Natural killer cell (primary cell): ENCODE measurements around the gene MCM3AP. TPM values are rescaled to one million over a fixed set of nuclear protein-coding genes. Genes with fewer than 3 reads are reported as not detected.

Experiments used
- ATAC-seq, 3 donors: fragments of 150-1000 bp in 2 of 3; fragments of 200-7000 bp in 1 of 3; cut with Tn5 transposase; 1 replicate in 1 of 3; 2 replicates in 2 of 3; pipeline ENCODE4 v1.10.0; 2021; ENCODE audit warnings: mild to moderate bottlenecking in 2 of 3, moderate library complexity in 2 of 3
- DNase-seq, 2 donors: peaks; one replicate each; pipeline versions ENCODE4 v3.0.0 to v3.0.0-alpha.2; 2013 to 2021; ENCODE audit warnings: mixed read lengths in 1 of 2
- H3K27ac ChIP-seq: one replicate; pipeline ENCODE4 v1.5.1; 2013; ENCODE audit warnings: mild to moderate bottlenecking, low read length
- H3K27me3 ChIP-seq: one replicate; pipeline ENCODE4 v1.6.1; 2013; ENCODE audit warnings: low read length; ENCODE audit not compliant: control insufficient read depth, insufficient read depth
- H3K36me3 ChIP-seq: one replicate; pipeline ENCODE4 v1.6.1; 2013; ENCODE audit warnings: low read length; ENCODE audit not compliant: control insufficient read depth, insufficient read depth
- H3K4me1 ChIP-seq: one replicate; pipeline ENCODE4 v1.6.1; 2013; ENCODE audit warnings: low read length; ENCODE audit not compliant: control insufficient read depth, insufficient read depth
- H3K4me3 ChIP-seq: one replicate; pipeline ENCODE4 v1.5.1; 2013; ENCODE audit warnings: low read length
- H3K9me3 ChIP-seq: one replicate; pipeline ENCODE4 v1.6.1; 2013; ENCODE audit warnings: low read length; ENCODE audit not compliant: control insufficient read depth, insufficient read depth
- H3K27ac Mint-ChIP-seq, 2 donors: one replicate each; pipeline ENCODE4 v1.8.0; 2022; ENCODE audit warnings: mild to moderate bottlenecking in 2 of 2, mixed read lengths in 2 of 2, moderate library complexity in 1 of 2
- H3K27me3 Mint-ChIP-seq, 2 donors: one replicate each; pipeline ENCODE4 v1.8.0; 2022; ENCODE audit warnings: low read depth in 2 of 2, mixed read lengths in 2 of 2
- H3K36me3 Mint-ChIP-seq: one replicate; pipeline ENCODE4 v1.8.0; 2022; ENCODE audit warnings: mixed read lengths
- H3K4me1 Mint-ChIP-seq, 2 donors: one replicate each; pipeline ENCODE4 v1.8.0; 2022; ENCODE audit warnings: mixed read lengths in 2 of 2
- H3K4me3 Mint-ChIP-seq: one replicate; pipeline ENCODE4 v1.8.0; 2022; ENCODE audit warnings: mild to moderate bottlenecking, moderate library complexity, mixed read lengths
- H3K9me3 Mint-ChIP-seq, 2 donors: one replicate each; pipeline ENCODE4 v1.8.0; 2022; ENCODE audit warnings: mixed read lengths in 2 of 2
- CTCF ChIP-seq: fragments of 200-600 bp; IDR thresholded peaks from one replicate; pipeline ENCODE4 v1.8.0; 2022; ENCODE audit warnings: antibody characterized with exemption
- WGBS: methylation state at CpG from one replicate; pipeline ENCODE4 v1.1.7; 2013; ENCODE audit warnings: missing lambda C conversion rate; ENCODE audit not compliant: insufficient coverage; 5-methylcytosine and 5-hydroxymethylcytosine counted together
- intact Hi-C: fragments of 100-400 bp; cut with micrococcal nuclease; formaldehyde crosslinking; loops from one replicate; pipeline ENCODE4 v1.14.2; 2022
- total RNA-seq, 4 donors: library from RNA; stranded (reverse); fragments of 120-200 nt in 1 of 4; gene quantifications; one replicate each; pipeline versions ENCODE4 v1.2.3 to v1.2.4, GENCODE V29; 2013 to 2022

MCM3AP gene
- total RNA-seq, 3 donors from 2014 or later (not counting 1 experiment from before 2014, with no cell fraction given), result 143 to 172 (median 159) TPM

DNA sequence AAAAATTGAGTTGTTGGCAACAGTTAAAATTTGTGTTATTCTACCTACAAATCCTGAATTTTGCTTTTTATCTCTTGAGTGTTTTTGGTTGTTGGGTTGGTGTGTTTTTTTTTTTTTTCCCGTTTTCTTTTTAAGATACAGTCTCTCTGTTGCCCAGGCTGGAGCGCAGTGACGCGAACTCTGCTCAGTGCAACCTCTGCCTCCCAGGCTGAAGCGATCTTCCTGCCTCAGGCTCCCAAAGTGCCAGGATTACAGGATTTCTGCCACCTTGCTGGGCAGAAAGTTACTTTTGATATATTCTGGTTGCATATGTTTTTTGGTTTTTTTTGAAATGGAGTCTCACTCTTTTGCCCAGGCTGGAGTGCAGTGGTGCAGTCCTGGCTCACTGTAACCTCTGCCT lies 42.7 kb upstream of the MCM3AP start:
- no peaks in the 10 kb centered on the region for H3K9me3 ChIP-seq
- intact Hi-C loops, result loop anchor here (10.0 kb wide), 1 partner anchor 127 kb away; the partner anchor contains the start of gene DIP2A
- peaks cover 9% of the 10 kb centered on the region for H3K4me1 ChIP-seq
- no peak overlapping the region for H3K4me3 ChIP-seq
- Mint-ChIP-seq H3K27ac (no peak overlapping the region), H3K4me1 (peaks cover 14 to 21% of the 10 kb centered on the region in 2 donors), H3K4me3 (no peak overlapping the region), H3K9me3 (no peaks in the 10 kb centered on the region), H3K36me3 (no peaks in the 10 kb centered on the region), H3K27me3 (no peaks in the 10 kb centered on the region)
- WGBS, result 87% methylated on average over 5 of the region's 5 CpGs
- no peaks in the 10 kb centered on the region for H3K27me3 ChIP-seq
- DNase-seq, result no peak
- no peak for ATAC-seq
- TF ChIP-seq CTCF, result no peak
- peaks cover 9% of the 10 kb centered on the region for H3K36me3 ChIP-seq
- H3K27ac ChIP-seq, result no peak overlapping the region

- 99% methylated on average over 4 of the region's 4 CpGs for WGBS
- Histone ChIP-seq H3K27me3 (no peaks in the 10 kb centered on the region), H3K36me3 (peaks cover 9% of the 10 kb centered on the region), H3K4me1 (peaks cover 14% of the 10 kb centered on the region), H3K9me3 (no peaks in the 10 kb centered on the region), H3K27ac (no peak overlapping the region), H3K4me3 (no peak overlapping the region)
- DNase-seq (no peak), ATAC-seq (no peak)
- no peak overlapping the region for H3K4me3 Mint-ChIP-seq
- no peak for TF ChIP-seq CTCF
- no peak overlapping the region for H3K27ac Mint-ChIP-seq
- no peaks in the 10 kb centered on the region for H3K9me3 Mint-ChIP-seq
- H3K36me3 Mint-ChIP-seq, result no peaks in the 10 kb centered on the region
- H3K4me1 Mint-ChIP-seq, result peaks cover 17 to 24% of the 10 kb centered on the region in 2 donors
- H3K27me3 Mint-ChIP-seq, result no peaks in the 10 kb centered on the region
- intact Hi-C loops, result loop anchor here (10.0 kb wide), 1 partner anchor 127 kb away; the partner anchor contains the start of gene DIP2A
These were observed 42.3 kb upstream of the MCM3AP start for GRCh38 chr21:46327711-46328110.

DNA sequence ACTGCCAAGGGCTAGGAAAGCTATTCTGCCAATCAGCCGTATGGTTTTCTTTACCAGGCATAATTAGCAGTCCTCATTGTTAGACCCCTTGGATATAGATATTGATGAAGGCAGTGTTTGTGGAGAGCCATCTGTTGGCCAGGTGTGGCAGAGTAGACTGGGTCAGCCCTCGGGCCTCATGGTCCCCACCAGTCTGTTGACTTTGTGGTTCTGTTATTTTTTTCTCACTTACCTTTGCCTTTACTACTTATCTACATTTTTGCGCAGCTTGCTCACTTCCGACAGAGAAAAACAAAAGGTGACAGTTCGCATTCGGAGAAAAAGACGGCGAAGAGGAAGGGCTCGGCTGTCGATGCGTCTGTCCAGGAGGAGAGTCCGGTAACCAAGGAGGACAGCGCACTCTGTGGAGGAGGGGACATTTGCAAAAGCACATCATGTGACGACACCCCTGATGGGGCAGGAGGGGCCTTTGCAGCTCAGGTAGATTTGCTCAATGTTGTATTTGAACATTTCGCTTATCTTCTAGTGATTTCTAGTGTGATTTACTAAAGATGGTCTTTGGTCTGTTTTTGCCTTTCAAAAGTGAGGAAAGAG lies 40.8 kb upstream of the MCM3AP start:
- H3K4me1 Mint-ChIP-seq, result peaks cover 24 to 27% of the 10 kb centered on the region in 2 donors
- 96% methylated on average over 15 of the region's 15 CpGs for WGBS
- peaks cover 8% of the 10 kb centered on the region for H3K36me3 ChIP-seq
- intact Hi-C loops, result loop anchor here (10.0 kb wide), 1 partner anchor 129 kb away; the partner anchor contains the start of gene DIP2A
- no peaks in the 10 kb centered on the region for H3K36me3 Mint-ChIP-seq
- no peak overlapping the region for H3K4me3 ChIP-seq
- no peak for ATAC-seq
- no peaks in the 10 kb centered on the region for H3K9me3 Mint-ChIP-seq
- H3K9me3 ChIP-seq, result no peaks in the 10 kb centered on the region
- no peaks in the 10 kb centered on the region for H3K27me3 Mint-ChIP-seq
- H3K27ac Mint-ChIP-seq, result no peak overlapping the region
- H3K27me3 ChIP-seq, result no peaks in the 10 kb centered on the region
- peak overlapping the region; percentile 56 for H3K4me3 Mint-ChIP-seq
- no peak for TF ChIP-seq CTCF
- no peak overlapping the region for H3K27ac ChIP-seq
- H3K4me1 ChIP-seq, result peaks cover 20% of the 10 kb centered on the region
- no peak for DNase-seq
